Measurements from ENCODE around the gene MEIS1.

MEIS1 gene

DNA sequence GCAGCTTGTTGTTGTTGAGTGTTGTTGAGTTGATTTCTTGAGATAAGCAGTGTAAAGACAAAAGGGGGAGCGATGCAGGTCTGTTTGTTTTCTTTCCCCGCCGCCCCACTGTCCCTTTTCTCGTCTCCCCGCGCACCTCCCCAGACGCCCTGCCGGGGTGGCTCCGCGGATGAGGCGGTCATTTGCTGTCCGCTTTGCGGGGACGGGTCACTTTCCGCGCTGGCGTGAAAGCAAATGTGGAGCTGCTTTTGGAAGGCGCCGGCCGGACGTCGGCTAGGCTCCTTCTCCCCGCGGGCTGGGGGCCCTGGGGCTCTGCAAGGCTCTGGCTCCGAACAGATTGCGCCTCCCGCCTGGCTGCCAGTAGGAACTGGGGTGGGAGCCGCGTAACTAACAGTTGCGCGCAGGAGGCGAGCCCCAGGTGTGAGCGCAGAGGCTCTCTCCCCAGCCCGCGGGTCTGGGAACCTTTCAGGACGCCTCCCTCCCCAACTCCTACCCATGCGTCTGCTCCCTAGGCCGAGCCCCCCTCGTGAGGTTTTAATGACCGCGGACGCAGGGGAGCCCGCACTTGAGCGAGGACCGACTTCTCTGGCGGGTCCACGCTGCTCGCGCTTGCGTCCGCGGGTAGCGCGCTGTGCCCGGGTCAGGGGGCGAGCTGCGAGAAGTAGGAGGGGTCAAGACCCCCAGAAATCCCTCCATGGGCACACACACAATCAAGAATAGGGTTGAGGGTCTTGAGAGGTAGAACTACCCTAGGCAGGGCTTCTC, 146.6 kb downstream of the MEIS1 start:
- Histone ChIP-seq H3F3A (ENCODE audit: control insufficient read depth, insufficient read depth) (no peaks in the 10 kb centered on the region), H3K79me2 (ENCODE audit: control insufficient read depth, low read length) (no peaks in the 10 kb centered on the region), H3K27ac (ENCODE audit: low read depth, low read length) (no peak overlapping the region), H3K9me3 (ENCODE audit: control insufficient read depth, insufficient read depth, low read length) (no peaks in the 10 kb centered on the region), H3K4me1 (ENCODE audit: control insufficient read depth, low read length) (peaks cover 17% of the 10 kb centered on the region), H3K27me3 (ENCODE audit: control insufficient read depth, low read length) (peaks cover 56% of the 10 kb centered on the region), H3K36me3 (ENCODE audit: control insufficient read depth, low read length) (no peaks in the 10 kb centered on the region), H3K4me3 (ENCODE audit: low read length) (no peak overlapping the region), H4K20me1 (ENCODE audit: control insufficient read depth, insufficient read depth, low read depth, low read length) (no peaks in the 10 kb centered on the region), H3K9me2 (replicated peaks; ENCODE audit: control insufficient read depth, low read length) (no peaks in the 10 kb centered on the region), H3K4me2 (ENCODE audit: low read length) (no peak overlapping the region)
- TF ChIP-seq, protein P1, sequence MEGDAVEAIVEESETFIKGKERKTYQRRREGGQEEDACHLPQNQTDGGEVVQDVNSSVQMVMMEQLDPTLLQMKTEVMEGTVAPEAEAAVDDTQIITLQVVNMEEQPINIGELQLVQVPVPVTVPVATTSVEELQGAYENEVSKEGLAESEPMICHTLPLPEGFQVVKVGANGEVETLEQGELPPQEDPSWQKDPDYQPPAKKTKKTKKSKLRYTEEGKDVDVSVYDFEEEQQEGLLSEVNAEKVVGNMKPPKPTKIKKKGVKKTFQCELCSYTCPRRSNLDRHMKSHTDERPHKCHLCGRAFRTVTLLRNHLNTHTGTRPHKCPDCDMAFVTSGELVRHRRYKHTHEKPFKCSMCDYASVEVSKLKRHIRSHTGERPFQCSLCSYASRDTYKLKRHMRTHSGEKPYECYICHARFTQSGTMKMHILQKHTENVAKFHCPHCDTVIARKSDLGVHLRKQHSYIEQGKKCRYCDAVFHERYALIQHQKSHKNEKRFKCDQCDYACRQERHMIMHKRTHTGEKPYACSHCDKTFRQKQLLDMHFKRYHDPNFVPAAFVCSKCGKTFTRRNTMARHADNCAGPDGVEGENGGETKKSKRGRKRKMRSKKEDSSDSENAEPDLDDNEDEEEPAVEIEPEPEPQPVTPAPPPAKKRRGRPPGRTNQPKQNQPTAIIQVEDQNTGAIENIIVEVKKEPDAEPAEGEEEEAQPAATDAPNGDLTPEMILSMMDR (IDR thresholded peaks at IDR 0.05; ENCODE audit: low read depth, low read length, poor library complexity, severe bottlenecking), result no peak
- no peak for TF ChIP-seq EZH2phosphoT487 (IDR thresholded peaks at IDR 0.05; ENCODE audit: borderline replicate concordance, low read length)

DNA sequence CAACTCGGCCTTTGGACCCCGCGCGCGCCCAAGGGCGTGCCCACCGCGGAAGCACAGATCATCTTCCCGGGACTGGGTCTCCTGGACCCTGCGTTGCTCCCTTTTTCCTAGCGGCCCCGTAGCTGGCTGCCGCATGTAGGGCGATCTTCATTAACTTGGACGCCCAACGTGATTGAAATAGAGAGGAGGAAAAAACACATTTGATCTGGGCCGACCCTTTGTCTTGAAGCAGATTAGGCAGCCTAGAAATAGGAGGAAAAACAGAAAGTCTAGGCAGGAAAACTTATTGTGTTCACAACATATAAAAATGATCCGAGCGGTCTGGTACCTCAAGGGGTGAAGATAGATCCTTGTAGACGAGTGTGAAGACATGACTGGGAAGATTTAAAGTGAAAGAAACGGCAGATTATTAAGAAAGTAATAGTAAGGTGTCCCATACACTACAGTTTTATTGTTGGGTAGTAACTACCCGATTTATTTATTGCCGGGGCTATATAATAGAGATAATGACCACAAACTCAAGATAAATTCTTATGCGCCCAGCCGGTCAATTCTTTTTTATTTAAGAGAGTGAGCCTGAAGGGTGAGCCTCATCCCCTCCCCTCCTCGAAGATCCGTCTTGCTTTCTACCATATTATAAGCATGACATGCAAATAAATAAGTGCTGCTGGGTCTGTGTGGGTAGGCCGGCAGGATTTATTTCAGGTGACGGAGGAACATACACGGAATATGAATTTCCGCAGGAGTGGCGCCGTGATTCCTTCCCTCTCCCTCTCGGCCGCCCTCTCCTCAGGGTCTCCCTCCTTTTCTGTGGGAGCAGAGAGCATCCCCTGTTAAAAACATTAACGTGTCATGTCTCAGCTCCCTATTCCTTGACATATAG, 147.4 kb downstream of the MEIS1 start:
- TF ChIP-seq EZH2phosphoT487 (IDR thresholded peaks at IDR 0.05; ENCODE audit: borderline replicate concordance, low read length), result no peak
- TF ChIP-seq, protein P1 (IDR thresholded peaks at IDR 0.05; ENCODE audit: low read depth, low read length, poor library complexity, severe bottlenecking), result no peak
- peak overlapping the region; percentile 25 for H3K4me3 ChIP-seq (ENCODE audit: low read length)

DNA sequence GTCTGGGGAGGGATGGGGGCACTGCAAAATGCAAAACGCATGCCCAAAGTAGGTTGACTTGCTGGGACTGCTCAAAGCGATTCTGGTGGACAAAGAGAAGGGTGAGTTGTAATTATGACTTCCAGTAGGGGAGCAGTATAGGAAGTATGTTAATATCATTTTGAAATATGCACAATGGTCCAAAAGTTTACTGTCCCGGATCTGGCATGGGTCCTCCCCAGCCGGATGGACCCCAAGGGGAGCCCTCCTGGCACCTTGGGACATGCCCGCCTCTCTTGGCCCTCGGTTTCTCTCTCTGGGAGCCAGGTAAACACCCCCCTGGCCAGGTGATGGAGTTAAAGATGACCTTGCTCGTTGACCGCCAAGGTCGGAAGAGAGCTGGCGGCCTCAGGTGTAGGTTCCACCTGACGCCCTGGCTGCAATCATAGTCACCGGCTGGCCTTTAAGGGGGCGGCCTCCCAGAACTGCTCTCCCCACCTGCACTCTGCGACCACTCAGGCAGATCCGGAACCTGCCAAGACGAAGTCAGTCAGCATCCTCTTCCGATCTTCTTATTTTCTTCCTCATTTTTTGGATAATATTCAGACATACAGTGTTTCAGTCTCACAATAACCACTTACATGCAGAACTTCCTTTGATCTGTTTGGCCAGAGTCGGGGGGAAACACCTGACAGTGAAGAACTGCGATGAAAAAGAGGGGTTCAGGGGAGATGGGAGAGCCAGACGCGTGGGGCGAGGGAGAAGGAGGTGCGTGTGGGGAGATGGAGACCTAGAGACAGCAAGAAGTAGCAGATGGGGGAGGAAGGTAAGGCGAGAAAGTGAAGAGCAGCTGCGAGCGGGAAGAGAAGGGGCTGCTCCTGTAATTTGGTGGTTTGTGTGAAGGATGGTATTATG, 148.3 kb downstream of the MEIS1 start:
- Histone ChIP-seq H3K9me3 (ENCODE audit: control insufficient read depth, insufficient read depth, low read length) (no peaks in the 10 kb centered on the region), H4K20me1 (ENCODE audit: control insufficient read depth, insufficient read depth, low read depth, low read length) (no peaks in the 10 kb centered on the region), H3K27ac (ENCODE audit: low read depth, low read length) (no peak overlapping the region), H3K79me2 (ENCODE audit: control insufficient read depth, low read length) (no peaks in the 10 kb centered on the region), H3K36me3 (ENCODE audit: control insufficient read depth, low read length) (no peaks in the 10 kb centered on the region), H3F3A (ENCODE audit: control insufficient read depth, insufficient read depth) (no peaks in the 10 kb centered on the region), H3K27me3 (ENCODE audit: control insufficient read depth, low read length) (peaks cover 39% of the 10 kb centered on the region), H3K4me3 (ENCODE audit: low read length) (peak overlapping the region; percentile 25), H3K4me1 (ENCODE audit: control insufficient read depth, low read length) (peaks cover 17% of the 10 kb centered on the region), H3K9me2 (replicated peaks; ENCODE audit: control insufficient read depth, low read length) (no peaks in the 10 kb centered on the region), H3K4me2 (ENCODE audit: low read length) (peak overlapping the region; percentile 45)
- TF ChIP-seq, protein P1 (IDR thresholded peaks at IDR 0.05; ENCODE audit: low read depth, low read length, poor library complexity, severe bottlenecking), result no peak
- 0 out of 2 replicates have a peak, but pooled peaks have one; percentile 52 for TF ChIP-seq EZH2phosphoT487 (IDR thresholded peaks at IDR 0.05; ENCODE audit: borderline replicate concordance, low read length)

More for the DNA sequence above, 147.4 kb downstream of the MEIS1 start:
- Histone ChIP-seq H3K4me2 (ENCODE audit: low read length) (peak overlapping the region; percentile 45), H3K27me3 (ENCODE audit: control insufficient read depth, low read length) (peaks cover 48% of the 10 kb centered on the region), H4K20me1 (ENCODE audit: control insufficient read depth, insufficient read depth, low read depth, low read length) (no peaks in the 10 kb centered on the region), H3K9me2 (replicated peaks; ENCODE audit: control insufficient read depth, low read length) (no peaks in the 10 kb centered on the region), H3K36me3 (ENCODE audit: control insufficient read depth, low read length) (no peaks in the 10 kb centered on the region), H3F3A (ENCODE audit: control insufficient read depth, insufficient read depth) (no peaks in the 10 kb centered on the region), H3K79me2 (ENCODE audit: control insufficient read depth, low read length) (no peaks in the 10 kb centered on the region), H3K27ac (ENCODE audit: low read depth, low read length) (no peak overlapping the region), H3K4me1 (ENCODE audit: control insufficient read depth, low read length) (peaks cover 17% of the 10 kb centered on the region), H3K9me3 (ENCODE audit: control insufficient read depth, insufficient read depth, low read length) (no peaks in the 10 kb centered on the region)
